GM23338 (cell line): Measurements from ENCODE around the gene GRID1. TPM values are rescaled to one million over a fixed set of nuclear protein-coding genes. Genes with fewer than 3 reads are reported as not detected.

Source experiments
- ATAC-seq: fragments of 200-7000 bp; cut with Tn5 transposase; 3 replicates; pipeline ENCODE4 v1.9.1; 2020
- DNase-seq: peaks from one replicate; pipeline ENCODE4 v3.0.0-alpha.2; 2015; ENCODE audit warnings: low spot score
- H2AFZ ChIP-seq: fragments of 200-600 bp; sonication (generic); 2 replicates; pipeline ENCODE4 v1.8.0; 2016; ENCODE audit warnings: antibody characterized with exemption, mild to moderate bottlenecking, moderate library complexity
- H3F3A ChIP-seq: fragments of 200-600 bp; sonication (generic); replicated peaks from 2 replicates; pipeline ENCODE4 v1.8.0; 2017; ENCODE audit warnings: antibody characterized with exemption, mixed run types, low read depth
- H3K27ac ChIP-seq: fragments of 200-600 bp; sonication (generic); 2 replicates; pipeline ENCODE4 v1.6.1; 2016; ENCODE audit warnings: low read depth
- H3K27me3 ChIP-seq: fragments of 200-600 bp; sonication (generic); 2 replicates; pipeline ENCODE4 v1.8.0; 2016; ENCODE audit warnings: mild to moderate bottlenecking, mixed run types, moderate library complexity; ENCODE audit not compliant: insufficient read depth
- H3K36me3 ChIP-seq: fragments of 200-600 bp; sonication (generic); 2 replicates; pipeline ENCODE4 v1.8.0; 2016; ENCODE audit warnings: mild to moderate bottlenecking; ENCODE audit not compliant: insufficient read depth
- H3K4me1 ChIP-seq: fragments of 200-600 bp; sonication (generic); 2 replicates; pipeline ENCODE4 v1.8.0; 2016; ENCODE audit warnings: mild to moderate bottlenecking, moderate library complexity; ENCODE audit not compliant: insufficient read depth
- H3K4me2 ChIP-seq: fragments of 200-600 bp; sonication (generic); 2 replicates; pipeline ENCODE4 v1.7.1; 2017; ENCODE audit warnings: mixed run types
- H3K4me3 ChIP-seq: fragments of 200-600 bp; sonication (generic); 2 replicates; pipeline ENCODE4 v1.6.1; 2016; ENCODE audit warnings: mixed run types
- H3K79me2 ChIP-seq: fragments of 200-600 bp; sonication (generic); replicated peaks from 2 replicates; pipeline ENCODE4 v1.8.0; 2017; ENCODE audit warnings: mild to moderate bottlenecking; ENCODE audit not compliant: insufficient read depth
- H3K9me2 ChIP-seq: fragments of 200-600 bp; sonication (generic); 2 replicates; pipeline ENCODE4 v1.8.0; 2017; ENCODE audit not compliant: insufficient read depth
- H4K20me1 ChIP-seq: fragments of 200-600 bp; sonication (generic); replicated peaks from 2 replicates; pipeline ENCODE4 v1.8.0; 2017; ENCODE audit warnings: mild to moderate bottlenecking; ENCODE audit not compliant: insufficient read depth
- H3K27ac Mint-ChIP-seq: 2 replicates; pipeline ENCODE4 v1.8.0; 2020; ENCODE audit warnings: inconsistent platforms, mild to moderate bottlenecking, moderate library complexity, mixed read lengths
- H3K27me3 Mint-ChIP-seq: 3 replicates; pipeline ENCODE4 v1.8.0; 2022; ENCODE audit warnings: low read depth, mild to moderate bottlenecking, moderate library complexity, mixed read lengths, inconsistent platforms; ENCODE audit not compliant: insufficient read depth, poor library complexity
- H3K36me3 Mint-ChIP-seq: 3 replicates; pipeline ENCODE4 v1.8.0; 2021; ENCODE audit warnings: low read depth, mild to moderate bottlenecking, inconsistent platforms, moderate library complexity, mixed read lengths
- H3K4me1 Mint-ChIP-seq: 3 replicates; pipeline ENCODE4 v1.8.0; 2020; ENCODE audit warnings: mild to moderate bottlenecking, inconsistent platforms, mixed read lengths
- H3K4me3 Mint-ChIP-seq: 3 replicates; pipeline ENCODE4 v1.8.0; 2021; ENCODE audit warnings: moderate library complexity, mild to moderate bottlenecking, inconsistent platforms, mixed read lengths
- H3K9me3 Mint-ChIP-seq: 3 replicates; pipeline ENCODE4 v1.8.0; 2020; ENCODE audit warnings: moderate library complexity, mild to moderate bottlenecking, inconsistent platforms, mixed read lengths
- CREB1 ChIP-seq: fragments of 250-450 bp; sonication (Bioruptor Pico); IDR thresholded peaks from 2 replicates; pipeline ENCODE4 v1.5.0; 2020; ENCODE audit warnings: low read depth, mild to moderate bottlenecking, moderate library complexity
- CTCF ChIP-seq, 2 experiments: fragments of 200-600 bp in 1 of 2; sonication (generic) in 1 of 2; conservative IDR thresholded peaks; 2 replicates each; pipeline versions ENCODE4 v1.5.1 to v1.6.1; 2016 to 2017; ENCODE audit warnings: antibody characterized with exemption in 2 of 2, low read depth in 2 of 2, mild to moderate bottlenecking in 2 of 2, moderate library complexity in 1 of 2
- ETS1 ChIP-seq: IDR thresholded peaks from 2 replicates; pipeline ENCODE4 v1.6.1; 2016; ENCODE audit warnings: antibody characterized with exemption
- EZH2phosphoT487 ChIP-seq: fragments of 200-600 bp; sonication (generic); IDR thresholded peaks from one replicate; pipeline ENCODE4 v1.8.1; 2018; ENCODE audit warnings: antibody characterized with exemption; ENCODE audit not compliant: unreplicated experiment
- JUNB ChIP-seq: IDR thresholded peaks from one replicate; pipeline ENCODE4 v1.6.1; 2016; ENCODE audit warnings: antibody characterized with exemption; ENCODE audit not compliant: unreplicated experiment
- NANOG ChIP-seq: IDR thresholded peaks from 2 replicates; pipeline ENCODE4 v1.6.1; 2016; ENCODE audit warnings: antibody characterized with exemption, borderline replicate concordance
- REST ChIP-seq: IDR thresholded peaks from one replicate; pipeline ENCODE4 v1.6.1; 2018; ENCODE audit warnings: antibody characterized with exemption; ENCODE audit not compliant: unreplicated experiment
- STAT1 ChIP-seq: IDR thresholded peaks from one replicate; pipeline ENCODE4 v1.6.1; 2016; ENCODE audit warnings: antibody characterized with exemption; ENCODE audit not compliant: unreplicated experiment
- ZNF114 ChIP-seq: fragments of 250-450 bp; sonication (Bioruptor Pico); IDR thresholded peaks from 2 replicates; pipeline ENCODE4 v1.5.0; 2020; ENCODE audit warnings: mild to moderate bottlenecking, moderate library complexity
- ZNF331 ChIP-seq: fragments of 250-450 bp; sonication (Bioruptor Pico); IDR thresholded peaks from 2 replicates; pipeline ENCODE4 v1.5.0; 2020; ENCODE audit warnings: low read depth, mild to moderate bottlenecking, moderate library complexity
- polyA plus RNA-seq: library from polyadenylated mRNA; unstranded; fragments of >200 nt; fragmentation: Nextera tagmentation; extraction: Ambion mirVana; gene quantifications from 2 replicates; pipeline ENCODE4 v1.2.1, GENCODE V29; 2016
- total RNA-seq: library from RNA; depleted of rRNA; stranded (reverse); fragments of >200 nt; shearing (Covaris generic); gene quantifications from 2 replicates; pipeline ENCODE4 v1.2.3, GENCODE V29; 2014

The GRID1 gene
- total and polyA plus RNA-seq, 2 experiments from 2014 or later, result 0.14 to 0.15 TPM

GRCh38 chr10:86117051-86117450 is 249.5 kb downstream of the GRID1 start:
- Histone ChIP-seq H3K4me1 (no peaks in the 10 kb centered on the region), H3K27ac (no peak overlapping the region), H3K36me3 (no peaks in the 10 kb centered on the region), H3K27me3 (no peaks in the 10 kb centered on the region), H3F3A (no peaks in the 10 kb centered on the region), H3K4me3 (no peak overlapping the region), H2AFZ (no peak overlapping the region), H3K9me2 (peaks cover 19% of the 10 kb centered on the region), H3K79me2 (no peaks in the 10 kb centered on the region), H4K20me1 (no peaks in the 10 kb centered on the region), H3K4me2 (no peak overlapping the region)
- TF ChIP-seq CTCF (conservative IDR thresholded peaks at IDR 0.05; ENCODE audit: low read depth in 2 of 2) (no peak), JUNB (no peak), EZH2phosphoT487 (no peak), NANOG (no peak)
- H3K9me3 Mint-ChIP-seq, result peaks cover 22% of the 10 kb centered on the region; the same call in 2 of the 3 replicates
- H3K27me3 Mint-ChIP-seq, result no peaks in the 10 kb centered on the region
- ATAC-seq (no peak), DNase-seq (no peak)
- no peak overlapping the region for H3K27ac Mint-ChIP-seq
- no peak overlapping the region for H3K4me3 Mint-ChIP-seq
- no peaks in the 10 kb centered on the region for H3K36me3 Mint-ChIP-seq
- no peaks in the 10 kb centered on the region for H3K4me1 Mint-ChIP-seq

DNA sequence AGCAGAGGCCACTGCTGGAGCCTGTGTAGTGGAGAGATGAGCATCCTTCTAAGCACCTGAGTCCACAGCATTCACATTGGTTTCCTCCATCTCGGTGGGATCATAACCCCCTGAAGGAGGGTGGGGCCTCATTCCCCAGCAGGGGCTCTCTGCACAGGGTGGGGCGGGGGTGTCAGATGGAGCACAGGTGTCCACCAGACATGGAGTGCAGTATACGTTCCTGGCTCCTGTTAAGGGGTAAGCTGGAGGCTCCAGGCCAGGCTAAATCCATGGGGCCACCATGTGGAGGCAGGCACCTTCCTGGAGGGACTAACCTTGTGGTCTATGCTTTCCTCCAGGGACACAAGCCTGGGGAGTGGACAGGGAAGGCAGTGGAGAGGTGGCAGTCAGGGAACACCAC is 252.6 kb downstream of the GRID1 start:
- Histone ChIP-seq H3K9me2 (peaks cover 16% of the 10 kb centered on the region; the same call in 1 of the 2 replicates), H3K4me2 (no peak overlapping the region), H4K20me1 (no peaks in the 10 kb centered on the region), H3K27me3 (no peaks in the 10 kb centered on the region), H2AFZ (no peak overlapping the region), H3K79me2 (no peaks in the 10 kb centered on the region), H3K36me3 (no peaks in the 10 kb centered on the region), H3K27ac (no peak overlapping the region), H3K4me3 (no peak overlapping the region), H3F3A (no peaks in the 10 kb centered on the region), H3K4me1 (no peaks in the 10 kb centered on the region)
- DNase-seq, result no peak
- no peak for TF ChIP-seq EZH2phosphoT487
- TF ChIP-seq CREB1 (CRISPR knock-in tag), result no peak
- TF ChIP-seq NANOG, result no peak
- no peak for TF ChIP-seq JUNB
- no peak for TF ChIP-seq CTCF (conservative IDR thresholded peaks at IDR 0.05; ENCODE audit: low read depth in 2 of 2)
- TF ChIP-seq REST, result no peak
- TF ChIP-seq STAT1, result no peak
- no peak for TF ChIP-seq ZNF114
- TF ChIP-seq ZNF331, result no peak
- TF ChIP-seq ETS1, result no peak
- H3K27me3 Mint-ChIP-seq, result peaks cover 1% of the 10 kb centered on the region
- no peak overlapping the region for H3K27ac Mint-ChIP-seq
- no peaks in the 10 kb centered on the region for H3K36me3 Mint-ChIP-seq
- no peaks in the 10 kb centered on the region for H3K4me1 Mint-ChIP-seq
- ATAC-seq, result no peak
- H3K4me3 Mint-ChIP-seq, result no peak overlapping the region
- peaks cover 32% of the 10 kb centered on the region for H3K9me3 Mint-ChIP-seq
